Heart right ventricle (tissue), 16 donors: Measurements from ENCODE around the gene FLRT1. TPM values are rescaled to one million over a fixed set of nuclear protein-coding genes. Genes with fewer than 3 reads are reported as not detected.

Experiments used
- ATAC-seq, 8 donors: fragments of 200-7000 bp; cut with Tn5 transposase; one replicate each; pipeline ENCODE4 v1.9.1; 2020; ENCODE audit warnings: mild to moderate bottlenecking in 8 of 8, moderate library complexity in 8 of 8, moderate number of reproducible peaks in 1 of 8
- DNase-seq, 2 donors: peaks; one replicate each; pipeline ENCODE4 v3.0.0-alpha.2; 2020
- H3K27ac ChIP-seq, 10 donors: fragments of 200-600 bp; sonication (generic) in 2 of 10; one replicate each; pipeline versions ENCODE4 v1.5.0 to v1.8.0; 2020 to 2022; ENCODE audit warnings: mild to moderate bottlenecking in 3 of 10
- H3K27me3 ChIP-seq, 7 donors: fragments of 200-600 bp; one replicate each; pipeline ENCODE4 v1.8.0; 2021 to 2022; ENCODE audit warnings: mild to moderate bottlenecking in 2 of 7
- H3K36me3 ChIP-seq, 9 donors: fragments of 200-600 bp; sonication (generic) in 1 of 9; one replicate each; pipeline versions ENCODE4 v1.5.0 to v1.8.0; 2020 to 2022; ENCODE audit warnings: mild to moderate bottlenecking in 2 of 9
- H3K4me1 ChIP-seq, 9 donors: fragments of 200-600 bp; sonication (generic) in 1 of 9; one replicate each; pipeline versions ENCODE4 v1.5.0 to v1.8.0; 2020 to 2022; ENCODE audit warnings: mild to moderate bottlenecking in 4 of 9
- H3K4me3 ChIP-seq, 10 donors: fragments of 200-600 bp; sonication (generic) in 2 of 10; one replicate each; pipeline versions ENCODE4 v1.5.0 to v1.8.0; 2020 to 2022; ENCODE audit warnings: mild to moderate bottlenecking in 7 of 10, moderate library complexity in 2 of 10
- H3K9me3 ChIP-seq, 11 donors: fragments of 200-600 bp in 10 of 11; sonication (generic) in 2 of 11; one replicate each; pipeline versions ENCODE4 v1.5.0 to v1.8.0; 2013 to 2022; ENCODE audit warnings: mild to moderate bottlenecking in 2 of 11, control low read depth in 1 of 11, moderate library complexity in 1 of 11
- CTCF ChIP-seq, 9 donors: fragments of 200-600 bp; sonication (generic) in 2 of 9; IDR thresholded peaks; one replicate each; pipeline versions ENCODE4 v1.5.0 to v1.8.0; 2021 to 2022; ENCODE audit warnings: antibody characterized with exemption in 9 of 9, mild to moderate bottlenecking in 5 of 9, moderate library complexity in 1 of 9
- WGBS, 2 donors: extraction: QIAGEN DNeasy Blood & Tissue Kit; methylation state at CpG; one replicate each; pipeline ENCODE4 v1.1.7; 2013; ENCODE audit warnings: inconsistent platforms in 1 of 2; 5-methylcytosine and 5-hydroxymethylcytosine counted together
- intact Hi-C, 10 donors: fragments of 100-400 bp; cut with DNase I; formaldehyde crosslinking; loops; one replicate each; pipeline versions ENCODE4 v1.11.1 to v1.14.2; 2022
- polyA plus RNA-seq, 2 donors: library from polyadenylated mRNA; stranded (reverse); fragments of 200-250 nt; gene quantifications; one replicate each; pipeline ENCODE4 v1.2.3, GENCODE V29; 2013
- total RNA-seq, 10 donors: library from RNA; stranded (reverse); fragmentation: NEBNext Ultra II Directional in 3 of 10; extraction: Animal tissue kit (Norgen Biotek cat#: 25700) in 3 of 10; gene quantifications; one replicate each; pipeline versions ENCODE4 v1.2.1 to v1.2.4, GENCODE V29; 2021 to 2023
- donor health status: Arrhythmogenic right ventricular cardiomyopathy.
- donor health status: ischemic (EF 13 %, LVEDD 7.1; RV severe dilation, severe dysfunction).
- donor health status: healthy with polysubstance abuse.
- donor health status: DM: no; HTN: yes; CAD: no.
- donor health status: DM: no; HTN: no; CAD: no.
- donor health status: ischemic (EF 25% LVEDD 6.9; RV normal size, moderate dysfunction).
- donor health status: ischemic (EF 25% LVEDD 5.7; RV mildly dilated, moderate dysfunction).
- donor health status: healthy.
- donor health status: DM: yes; HTN: yes; CAD: no.
- donor health status: Ischemic cardiomyopathy.
- donor health status: ischemic (EF 35%, LVEDD 5.7; RV mildly dilated, moderate dysfunction).
- donor health status: nonischemic (EF 11% LVEDD 7.7; RV severe dilation, severe dysfunction).
- donor health status: DM: yes; HTN: yes; CAD: no.
- donor health status: PGD.
- donor health status: ischemic (EF 29% LVEDD 5.4; RV normal size, mild dysfunction).
- donor health status: nonischemic (EF 23%, LVEDD 6.1; RV moderate dilation, normal function).

FLRT1 gene
- total and polyA plus RNA-seq, 12 donors: 0.17 to 0.83 (median 0.39) TPM

- Histone ChIP-seq H3K4me3 (no peak overlapping the region), H3K36me3 (no peaks in the 10 kb centered on the region), H3K27ac (no peak overlapping the region), H3K9me3 (no peaks in the 10 kb centered on the region), H3K4me1 (peaks cover 6 to 23% (median 19%) of the 10 kb centered on the region in 9 donors), H3K27me3 (peaks cover 0 to 47% (median 25%) of the 10 kb centered on the region in 7 donors)
- 76 to 77% methylated on average over 9 of the region's 9 CpGs for WGBS, 2 donors
- intact Hi-C loops: no loop called here
- DNase-seq: no peak
- no peak for TF ChIP-seq CTCF (IDR thresholded peaks at IDR 0.05)
- no peak for ATAC-seq
These were observed 1.3 kb upstream of the FLRT1 start for GRCh38 chr11:64034411-64034811.

DNA sequence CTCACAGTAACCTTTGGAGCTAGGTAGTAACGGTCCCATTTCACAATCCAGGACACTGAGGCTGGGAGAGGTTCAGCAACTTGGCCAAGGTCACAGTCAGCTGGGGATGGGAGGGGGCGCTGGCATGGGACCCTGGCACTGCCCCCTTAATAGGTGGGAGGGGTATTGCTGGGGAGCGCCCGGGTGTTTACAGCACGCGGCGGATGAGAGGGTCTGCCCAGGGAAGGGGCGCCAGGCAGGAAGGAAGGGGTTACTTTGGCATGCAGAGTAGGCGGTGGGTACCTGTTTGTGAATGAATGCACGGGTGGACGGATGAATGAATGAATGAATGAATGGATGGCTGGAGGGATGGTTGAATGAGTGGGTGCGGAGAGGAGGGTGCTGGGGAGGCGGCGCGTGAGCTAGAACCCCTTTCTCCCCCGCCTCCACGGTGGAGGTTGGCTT is 628 bp upstream of the FLRT1 start:
- Histone ChIP-seq H3K9me3 (no peaks in the 10 kb centered on the region), H3K36me3 (no peaks in the 10 kb centered on the region), H3K4me3 (peak overlapping the region in 7 of 10 donors; percentile 14 to 51 (median 36)), H3K27me3 (peaks cover 0 to 47% (median 25%) of the 10 kb centered on the region in 7 donors), H3K4me1 (peaks cover 6 to 23% (median 19%) of the 10 kb centered on the region in 9 donors), H3K27ac (no peak overlapping the region)
- 19 to 20% methylated on average over 14 to 17 of the region's 17 CpGs for WGBS, 2 donors
- DNase-seq (no peak), ATAC-seq (no peak)
- no peak for TF ChIP-seq CTCF (IDR thresholded peaks at IDR 0.05)
- intact Hi-C loops: no loop called here

GRCh38 chr11:64036087-64037026 is 626 bp downstream of the FLRT1 start:
- peak overlapping the region in 8 of 10 donors; percentile 12 to 58 (median 37) for H3K27ac ChIP-seq
- peak in 5 of 9 donors; percentile 10 to 37 (median 24) for TF ChIP-seq CTCF (IDR thresholded peaks at IDR 0.05)
- H3K27me3 ChIP-seq: peaks cover 0 to 47% (median 25%) of the 10 kb centered on the region in 7 donors
- 2 to 3% methylated on average over 85 of the region's 85 CpGs for WGBS, 2 donors
- no peaks in the 10 kb centered on the region for H3K9me3 ChIP-seq
- DNase-seq (peak; percentile 34 to 46), ATAC-seq (peak; percentile 60 to 80 (median 74))
- peaks cover 6 to 23% (median 19%) of the 10 kb centered on the region in 9 donors for H3K4me1 ChIP-seq
- no peaks in the 10 kb centered on the region for H3K36me3 ChIP-seq
- intact Hi-C loops: no loop called here
- H3K4me3 ChIP-seq: peak overlapping the region; percentile 37 to 61 (median 57)

DNA sequence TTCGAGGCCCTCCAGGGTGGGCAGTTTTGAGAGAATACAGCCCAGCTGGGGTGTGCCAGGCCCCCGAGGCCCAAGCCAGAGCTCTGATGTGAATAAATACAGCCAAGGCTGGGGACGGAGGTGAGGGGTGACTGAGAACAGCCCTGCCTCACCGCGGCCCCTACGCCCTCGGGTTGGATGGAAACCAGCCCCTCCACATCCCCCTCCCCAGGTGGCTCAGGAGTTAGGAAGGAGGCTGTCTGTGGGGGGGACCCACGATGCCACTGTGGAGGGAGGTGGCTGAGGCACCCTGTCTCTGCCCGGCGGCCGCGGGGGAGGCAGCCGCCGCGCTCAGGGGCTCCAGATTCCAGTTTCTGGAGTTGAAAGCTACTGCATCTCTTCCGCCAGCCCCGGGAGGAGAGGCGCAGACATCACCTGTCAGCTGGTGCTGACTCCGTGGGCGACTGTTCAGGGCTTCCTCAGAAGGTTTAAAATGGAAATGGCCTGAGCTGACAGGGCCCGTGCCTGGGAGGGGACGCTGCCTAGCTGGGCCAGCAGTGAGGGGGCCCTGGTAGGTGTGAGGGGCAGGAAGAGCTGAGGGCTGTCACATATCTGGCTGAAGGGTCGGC is 1.4 kb downstream of the FLRT1 start:
- TF ChIP-seq CTCF (IDR thresholded peaks at IDR 0.05): no peak
- Histone ChIP-seq H3K4me3 (peak overlapping the region in 7 of 10 donors; percentile 53 to 61 (median 58)), H3K36me3 (no peaks in the 10 kb centered on the region), H3K27me3 (peaks cover 0 to 47% (median 25%) of the 10 kb centered on the region in 7 donors), H3K9me3 (no peaks in the 10 kb centered on the region), H3K4me1 (peaks cover 6 to 23% (median 19%) of the 10 kb centered on the region in 9 donors), H3K27ac (peak overlapping the region in 8 of 10 donors; percentile 4 to 58 (median 26))
- 41 to 53% methylated on average over 23 of the region's 23 CpGs for WGBS, 2 donors
- DNase-seq: no peak
- ATAC-seq: peak in 4 of 8 donors; percentile 3 to 18 (median 6)
- intact Hi-C loops: no loop called here
